ENCODE results near the gene PCDHA12.

The PCDHA12 gene

DNA sequence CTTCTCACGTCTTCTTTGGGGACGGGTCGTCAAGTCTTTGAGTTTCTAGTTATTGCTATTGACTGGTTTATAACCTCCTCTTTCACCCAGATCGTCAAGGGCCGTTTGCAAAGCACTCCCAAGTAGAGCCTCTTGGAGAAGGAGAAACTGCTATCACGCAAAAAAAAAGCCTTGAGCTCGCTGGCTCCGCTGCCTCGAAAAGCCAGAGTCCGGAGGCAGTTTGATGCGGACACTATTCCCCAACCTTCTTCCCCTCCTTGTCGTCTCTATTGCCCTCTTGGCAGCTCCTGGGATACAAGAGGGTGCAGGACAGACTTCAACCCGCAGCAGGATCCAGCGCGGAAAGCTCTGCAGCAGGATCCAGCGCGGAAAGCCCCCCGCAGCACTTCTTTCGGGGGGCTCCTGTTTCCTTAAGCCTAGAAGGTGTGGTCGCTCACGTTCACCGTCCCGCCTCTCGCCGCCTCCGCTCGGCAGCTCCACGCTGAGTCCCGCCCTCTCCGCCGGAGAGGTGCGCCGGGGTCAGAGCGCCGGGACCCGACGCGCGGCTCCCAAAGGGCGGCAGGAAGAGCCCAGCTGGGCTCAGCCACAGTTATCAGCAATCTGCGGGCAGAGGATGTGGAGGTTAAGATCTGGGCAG is 50.8 kb downstream of the PCDHA12 start, which contains the start of gene PCDHAC1:
TSS of gene PCDHAC1 (plus strand) at position 494 of the 637 bp plus-strand sequence. CDS start 594 bp downstream, outside the sequence.
- H3K23ac ChIP-seq (ENCODE audit: low read length in 2 of 2): peak within 1 kb of the TSS in 1 of 2 experiments; percentile 96
- peak within 1 kb of the TSS; percentile 36 for H3K9ac ChIP-seq (ENCODE audit: low read length)
- H3K14ac ChIP-seq (ENCODE audit: low read length in 2 of 2): peak within 1 kb of the TSS in 1 of 2 experiments; percentile 94
- H2BK120ac ChIP-seq (ENCODE audit: low read depth, low read length): no peak within 1 kb of the TSS
- peaks cover 3% of the 10 kb centered on the region for H3K79me1 ChIP-seq (replicated peaks; ENCODE audit: low read length, poor library complexity, severe bottlenecking)
- no peak within 1 kb of the TSS for H4K91ac ChIP-seq (ENCODE audit: low read length)
- peak within 1 kb of the TSS; percentile 59 to 75 for H3K4me3 ChIP-seq (ENCODE audit: insufficient read depth in 1 of 2, low read depth in 1 of 2, low read length in 2 of 2)
- no peak within 1 kb of the TSS for H4K8ac ChIP-seq (ENCODE audit: low read length)
- H3K18ac ChIP-seq (ENCODE audit: low read depth in 1 of 2, low read length in 2 of 2): peak within 1 kb of the TSS in 1 of 2 experiments; percentile 61
- H2BK12ac ChIP-seq (ENCODE audit: low read length in 2 of 2): peak within 1 kb of the TSS in 1 of 2 experiments; percentile 47
- no peak within 1 kb of the TSS for H2BK5ac ChIP-seq (ENCODE audit: low read depth, low read length, poor library complexity, severe bottlenecking)
- H2AK5ac ChIP-seq (ENCODE audit: low read length, severe bottlenecking): no peak within 1 kb of the TSS
- peaks cover 9% of the 10 kb centered on the region for H3K9me3 ChIP-seq (ENCODE audit: control insufficient read depth, low read length)
- H3K4me1 ChIP-seq (ENCODE audit: control insufficient read depth, insufficient read depth, low read depth, low read length): peaks cover 20% of the 10 kb centered on the region
- H3K27ac ChIP-seq (ENCODE audit: low read length, poor library complexity, severe bottlenecking): no peak within 1 kb of the TSS
- peaks cover 14 to 38% of the 10 kb centered on the region in 2 experiments for H3K27me3 ChIP-seq (ENCODE audit: control insufficient read depth in 1 of 2, insufficient read depth in 1 of 2, low read length in 2 of 2)
- WGBS: 2% methylated on average over 39 of the region's 41 CpGs
- H3K4ac ChIP-seq (ENCODE audit: low read depth in 1 of 2, low read length in 2 of 2): no peak within 1 kb of the TSS
- H3K4me2 ChIP-seq (ENCODE audit: low read length, poor library complexity, severe bottlenecking): peak within 1 kb of the TSS; percentile 85
- H2BK15ac ChIP-seq (ENCODE audit: low read depth, poor library complexity, severe bottlenecking): no peak within 1 kb of the TSS
- peak within 1 kb of the TSS; percentile 60 for H2AFZ ChIP-seq (ENCODE audit: low read depth, low read length)
- DNase-seq: peak; percentile 24
- no peaks in the 10 kb centered on the region for H3K36me3 ChIP-seq (ENCODE audit: control insufficient read depth in 1 of 2, insufficient read depth in 2 of 2, low read depth in 1 of 2, low read length in 2 of 2)

DNA sequence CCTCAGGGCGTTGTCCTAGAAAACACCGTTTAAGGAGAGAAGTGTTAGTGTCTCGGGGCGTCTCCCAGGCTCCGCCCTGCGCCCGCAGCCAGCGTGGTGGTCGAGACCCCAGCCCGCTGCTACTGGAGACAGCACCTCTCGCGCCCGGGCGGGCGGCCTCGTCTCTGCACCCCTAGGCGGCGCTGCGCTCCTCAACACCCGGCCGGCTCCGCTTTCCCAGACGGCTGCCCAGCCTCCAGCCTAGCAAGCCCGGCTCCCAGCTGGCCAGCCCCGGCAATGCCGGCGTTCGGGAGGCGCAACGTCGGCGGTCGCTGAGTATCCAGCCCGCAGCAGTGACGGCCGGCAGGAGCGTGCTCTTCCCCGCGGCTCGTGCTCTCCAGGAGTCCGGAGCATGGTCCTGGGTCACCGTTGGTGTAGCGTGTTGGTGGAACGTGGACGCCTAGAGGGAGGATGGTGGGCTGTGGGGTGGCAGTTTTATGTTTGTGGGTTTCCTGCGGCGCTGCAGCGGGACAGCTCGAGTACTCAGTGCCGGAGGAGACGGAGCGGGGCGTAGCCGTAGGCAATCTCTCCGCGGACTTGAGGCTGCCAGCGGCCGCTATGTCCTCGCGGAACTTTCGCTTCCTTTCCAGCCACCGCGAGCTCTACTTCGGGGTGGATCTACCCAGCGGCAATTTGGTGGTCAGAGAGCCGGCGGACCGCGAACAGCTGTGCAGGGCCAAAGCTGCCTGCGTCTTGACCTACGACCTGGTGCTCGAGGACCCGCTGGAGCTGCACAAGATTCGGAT is 51.5 kb downstream of the PCDHA12 start:
- Histone ChIP-seq H2BK120ac (ENCODE audit: low read depth, low read length) (no peak overlapping the region), H4K91ac (ENCODE audit: low read length) (no peak overlapping the region), H2BK12ac (ENCODE audit: low read length in 2 of 2) (peak overlapping the region in 1 of 2 experiments; percentile 47), H3K27me3 (ENCODE audit: control insufficient read depth in 1 of 2, insufficient read depth in 1 of 2, low read length in 2 of 2) (peaks cover 14 to 38% of the 10 kb centered on the region in 2 experiments), H4K8ac (ENCODE audit: low read length) (no peak overlapping the region), H3K4me1 (ENCODE audit: control insufficient read depth, insufficient read depth, low read depth, low read length) (peaks cover 20% of the 10 kb centered on the region), H3K79me1 (replicated peaks; ENCODE audit: low read length, poor library complexity, severe bottlenecking) (peaks cover 3% of the 10 kb centered on the region), H3K4me2 (ENCODE audit: low read length, poor library complexity, severe bottlenecking) (peak overlapping the region; percentile 85), H3K36me3 (ENCODE audit: control insufficient read depth in 1 of 2, insufficient read depth in 2 of 2, low read depth in 1 of 2, low read length in 2 of 2) (no peaks in the 10 kb centered on the region), H2BK5ac (ENCODE audit: low read depth, low read length, poor library complexity, severe bottlenecking) (no peak overlapping the region), H3K14ac (ENCODE audit: low read length in 2 of 2) (peak overlapping the region in 1 of 2 experiments; percentile 94), H2BK15ac (ENCODE audit: low read depth, poor library complexity, severe bottlenecking) (no peak overlapping the region), H3K9me3 (ENCODE audit: control insufficient read depth, low read length) (peaks cover 9% of the 10 kb centered on the region), H2AK5ac (ENCODE audit: low read length, severe bottlenecking) (no peak overlapping the region), H3K27ac (ENCODE audit: low read length, poor library complexity, severe bottlenecking) (no peak overlapping the region), H3K4me3 (ENCODE audit: insufficient read depth in 1 of 2, low read depth in 1 of 2, low read length in 2 of 2) (peak overlapping the region; percentile 59 to 75), H3K4ac (ENCODE audit: low read depth in 1 of 2, low read length in 2 of 2) (no peak overlapping the region), H3K23ac (ENCODE audit: low read length in 2 of 2) (peak overlapping the region in 1 of 2 experiments; percentile 96), H3K9ac (ENCODE audit: low read length) (peak overlapping the region; percentile 36), H3K18ac (ENCODE audit: low read depth in 1 of 2, low read length in 2 of 2) (peak overlapping the region in 1 of 2 experiments; percentile 61), H2AFZ (ENCODE audit: low read depth, low read length) (peak overlapping the region; percentile 60)
- WGBS: under 1% methylated on average over 64 of the region's 74 CpGs
- DNase-seq: peak; percentile 90

DNA sequence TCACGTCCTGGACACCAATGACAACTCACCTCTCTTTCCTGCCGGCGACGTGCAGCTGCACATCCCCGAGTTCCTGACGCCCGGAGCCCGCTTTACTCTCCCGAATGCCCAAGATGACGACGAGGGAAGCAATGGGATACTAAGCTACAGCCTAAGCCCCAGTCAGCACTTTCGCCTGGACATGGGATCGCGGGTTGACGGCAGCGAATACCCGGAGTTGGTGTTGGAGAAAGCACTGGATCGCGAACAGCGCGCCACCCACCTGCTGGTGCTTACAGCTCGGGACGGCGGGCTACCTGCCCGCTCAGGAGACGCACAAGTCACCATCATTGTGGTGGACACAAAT is 52.1 kb downstream of the PCDHA12 start:
- no peak for DNase-seq
- H4K8ac ChIP-seq (ENCODE audit: low read length): no peak overlapping the region
- peak overlapping the region in 1 of 2 experiments; percentile 94 for H3K14ac ChIP-seq (ENCODE audit: low read length in 2 of 2)
- peaks cover 3% of the 10 kb centered on the region for H3K79me1 ChIP-seq (replicated peaks; ENCODE audit: low read length, poor library complexity, severe bottlenecking)
- H2BK120ac ChIP-seq (ENCODE audit: low read depth, low read length): no peak overlapping the region
- peaks cover 9% of the 10 kb centered on the region for H3K9me3 ChIP-seq (ENCODE audit: control insufficient read depth, low read length)
- no peak overlapping the region for H2BK5ac ChIP-seq (ENCODE audit: low read depth, low read length, poor library complexity, severe bottlenecking)
- H3K27ac ChIP-seq (ENCODE audit: low read length, poor library complexity, severe bottlenecking): no peak overlapping the region
- H3K4me1 ChIP-seq (ENCODE audit: control insufficient read depth, insufficient read depth, low read depth, low read length): peaks cover 20% of the 10 kb centered on the region
- no peaks in the 10 kb centered on the region for H3K36me3 ChIP-seq (ENCODE audit: control insufficient read depth in 1 of 2, insufficient read depth in 2 of 2, low read depth in 1 of 2, low read length in 2 of 2)
- peak overlapping the region; percentile 36 for H3K9ac ChIP-seq (ENCODE audit: low read length)
- WGBS: 11% methylated on average over 26 of the region's 26 CpGs
- peak overlapping the region; percentile 59 to 75 for H3K4me3 ChIP-seq (ENCODE audit: insufficient read depth in 1 of 2, low read depth in 1 of 2, low read length in 2 of 2)
- H2BK12ac ChIP-seq (ENCODE audit: low read length in 2 of 2): no peak overlapping the region
- peak overlapping the region in 1 of 2 experiments; percentile 29 for H3K18ac ChIP-seq (ENCODE audit: low read depth in 1 of 2, low read length in 2 of 2)
- H3K4me2 ChIP-seq (ENCODE audit: low read length, poor library complexity, severe bottlenecking): peak overlapping the region; percentile 85
- no peak overlapping the region for H2BK15ac ChIP-seq (ENCODE audit: low read depth, poor library complexity, severe bottlenecking)
- H2AFZ ChIP-seq (ENCODE audit: low read depth, low read length): peak overlapping the region; percentile 60
- peak overlapping the region in 1 of 2 experiments; percentile 79 for H3K23ac ChIP-seq (ENCODE audit: low read length in 2 of 2)
- H4K91ac ChIP-seq (ENCODE audit: low read length): no peak overlapping the region
- H3K4ac ChIP-seq (ENCODE audit: low read depth in 1 of 2, low read length in 2 of 2): no peak overlapping the region
- peaks cover 14 to 38% of the 10 kb centered on the region in 2 experiments for H3K27me3 ChIP-seq (ENCODE audit: control insufficient read depth in 1 of 2, insufficient read depth in 1 of 2, low read length in 2 of 2)
- H2AK5ac ChIP-seq (ENCODE audit: low read length, severe bottlenecking): no peak overlapping the region

All from mesenchymal stem cell (in vitro differentiated cells and primary cell).